Measurements from ENCODE around the gene SETD5.

DNA sequence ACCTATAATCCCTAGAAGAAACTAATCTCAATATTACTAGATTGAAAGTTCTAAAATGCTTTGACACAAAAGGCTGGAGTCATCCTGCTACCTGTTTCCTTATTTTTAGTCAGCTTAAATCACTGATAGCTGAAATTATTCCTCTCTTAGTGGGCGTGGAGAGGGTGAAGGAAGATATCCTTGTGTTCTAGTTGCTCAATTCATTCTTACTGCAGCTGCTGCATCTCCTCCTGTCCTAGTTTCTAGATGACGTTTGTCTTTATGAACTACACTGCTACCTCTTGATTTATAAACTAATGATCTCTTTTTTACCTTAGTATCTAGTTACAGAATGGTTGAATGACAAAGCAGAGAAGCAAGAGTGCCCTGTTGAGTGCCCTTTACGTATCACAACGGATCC, 50.7 kb downstream of the SETD5 start:
- TF ChIP-seq, protein P1, sequence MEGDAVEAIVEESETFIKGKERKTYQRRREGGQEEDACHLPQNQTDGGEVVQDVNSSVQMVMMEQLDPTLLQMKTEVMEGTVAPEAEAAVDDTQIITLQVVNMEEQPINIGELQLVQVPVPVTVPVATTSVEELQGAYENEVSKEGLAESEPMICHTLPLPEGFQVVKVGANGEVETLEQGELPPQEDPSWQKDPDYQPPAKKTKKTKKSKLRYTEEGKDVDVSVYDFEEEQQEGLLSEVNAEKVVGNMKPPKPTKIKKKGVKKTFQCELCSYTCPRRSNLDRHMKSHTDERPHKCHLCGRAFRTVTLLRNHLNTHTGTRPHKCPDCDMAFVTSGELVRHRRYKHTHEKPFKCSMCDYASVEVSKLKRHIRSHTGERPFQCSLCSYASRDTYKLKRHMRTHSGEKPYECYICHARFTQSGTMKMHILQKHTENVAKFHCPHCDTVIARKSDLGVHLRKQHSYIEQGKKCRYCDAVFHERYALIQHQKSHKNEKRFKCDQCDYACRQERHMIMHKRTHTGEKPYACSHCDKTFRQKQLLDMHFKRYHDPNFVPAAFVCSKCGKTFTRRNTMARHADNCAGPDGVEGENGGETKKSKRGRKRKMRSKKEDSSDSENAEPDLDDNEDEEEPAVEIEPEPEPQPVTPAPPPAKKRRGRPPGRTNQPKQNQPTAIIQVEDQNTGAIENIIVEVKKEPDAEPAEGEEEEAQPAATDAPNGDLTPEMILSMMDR (IDR thresholded peaks at IDR 0.05), result no peak
- TF ChIP-seq POLR2A (IDR thresholded peaks at IDR 0.05), result no peak

Measured in uterus (tissue), 2 donors.